Esophagus squamous epithelium (tissue), 5 donors: ENCODE data around the gene GP1BB. TPM values are rescaled to one million over a fixed set of nuclear protein-coding genes. Genes with fewer than 3 reads are reported as not detected.

Experiments
- DNase-seq: peaks from one replicate; lab custom pipeline; 2025; lab: John Stamatoyannopoulos, UW
- H3K27ac ChIP-seq, 4 donors: fragments of 200-600 bp; sonication (generic); one replicate each; pipeline ENCODE4 v1.5.1; 2016 to 2019; ENCODE audit warnings: mild to moderate bottlenecking in 1 of 4
- H3K27me3 ChIP-seq, 4 donors: fragments of 200-600 bp; sonication (generic); 1 replicate in 3 of 4; 2 replicates in 1 of 4; pipeline versions ENCODE4 v1.5.1 to v1.6.0; 2017 to 2021; ENCODE audit warnings: antibody characterized with exemption in 1 of 4
- H3K36me3 ChIP-seq, 3 donors: fragments of 200-600 bp; sonication (generic); one replicate each; pipeline ENCODE4 v1.5.1; 2016 to 2019
- H3K4me1 ChIP-seq, 3 donors: fragments of 200-600 bp; sonication (generic); one replicate each; pipeline ENCODE4 v1.5.1; 2017 to 2019
- H3K4me3 ChIP-seq, 4 donors: fragments of 200-600 bp; sonication (generic); 1 replicate in 3 of 4; 2 replicates in 1 of 4; pipeline ENCODE4 v1.5.1; 2016 to 2019; ENCODE audit warnings: mild to moderate bottlenecking in 2 of 4, moderate library complexity in 1 of 4
- H3K9me3 ChIP-seq, 3 donors: fragments of 200-600 bp; sonication (generic); one replicate each; pipeline ENCODE4 v1.5.1; 2016 to 2019
- CTCF ChIP-seq, 6 experiments: fragments of 450-650 bp in 4 of 6; fragments of 200-600 bp in 2 of 6; sonication (generic) in 2 of 6; IDR thresholded peaks; one replicate each; pipeline ENCODE4 v1.5.1; 2016 to 2019; ENCODE audit warnings: antibody characterized with exemption in 6 of 6, mild to moderate bottlenecking in 4 of 6, moderate library complexity in 4 of 6
- POLR2A ChIP-seq, 4 donors: fragments of 450-650 bp; IDR thresholded peaks; one replicate each; pipeline ENCODE4 v1.6.1; 2017; ENCODE audit warnings: antibody characterized with exemption in 4 of 4, mild to moderate bottlenecking in 4 of 4, moderate library complexity in 3 of 4
- WGBS, 2 donors: methylation state at CpG; one replicate each; pipeline ENCODE4 v1.1.5; 2018; 5-methylcytosine and 5-hydroxymethylcytosine counted together
- intact Hi-C: fragments of 100-400 bp; cut with DNase I; formaldehyde crosslinking; loops from one replicate; pipeline ENCODE4 v1.15.0; 2022
- total RNA-seq, 4 donors: library from RNA; depleted of rRNA; stranded (reverse); fragments of >200 nt; gene quantifications; one replicate each; pipeline ENCODE4 v1.1.0, GENCODE V29; 2016
- donor health status: DM: yes; HTN: yes; CAD: no.

Gene GP1BB
- total RNA-seq, 4 donors from 2014 or later: 4.8 to 40.0 (median 9.7) TPM

DNA sequence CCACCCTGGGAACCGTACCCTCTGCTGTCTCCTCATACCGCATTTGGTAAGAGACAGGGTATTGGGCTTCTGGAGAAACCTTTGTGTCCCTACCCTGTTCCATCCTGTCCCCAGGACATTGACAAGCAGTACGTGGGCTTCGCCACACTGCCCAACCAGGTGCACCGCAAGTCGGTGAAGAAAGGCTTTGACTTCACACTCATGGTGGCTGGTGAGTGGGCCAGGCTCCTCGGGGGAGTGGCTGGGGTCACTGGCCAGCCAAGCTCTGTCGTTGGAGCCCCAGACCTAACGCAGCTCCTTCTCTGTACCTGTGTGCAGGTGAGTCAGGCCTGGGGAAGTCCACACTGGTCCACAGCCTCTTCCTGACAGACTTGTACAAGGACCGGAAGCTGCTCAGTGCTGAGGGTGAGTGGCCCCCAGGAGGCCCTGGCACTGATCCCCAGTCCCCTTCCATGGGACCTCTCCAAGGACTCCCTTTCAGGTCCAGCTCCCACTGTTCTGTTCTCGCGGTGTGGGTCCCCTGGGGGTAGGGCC lies 3.8 kb upstream of the GP1BB start:
- peak overlapping the region in 1 of 4 donors; percentile 56 for H3K27ac ChIP-seq
- DNase-seq: no peak
- TF ChIP-seq POLR2A (IDR thresholded peaks at IDR 0.05) (no peak), CTCF (IDR thresholded peaks at IDR 0.05) (no peak)
- intact Hi-C loops: loop anchor here (5.0 kb wide), 1 partner anchor 42 kb away; no protein-coding TSS in a partner anchor
- no peaks in the 10 kb centered on the region for H3K9me3 ChIP-seq
- H3K27me3 ChIP-seq: peaks cover 0 to 93% (median 0%) of the 10 kb centered on the region in 4 donors
- H3K4me3 ChIP-seq: no peak overlapping the region
- WGBS, 2 donors: 84% methylated on average over 4 to 5 of the region's 12 CpGs
- H3K4me1 ChIP-seq: peaks cover 34 to 74% (median 47%) of the 10 kb centered on the region in 3 donors
- H3K36me3 ChIP-seq: peaks cover 0 to 42% (median 0%) of the 10 kb centered on the region in 3 donors

GRCh38 chr22:19720150-19720827 lies 3.0 kb upstream of the GP1BB start:
- 91 to 94% methylated on average over 13 to 15 of the region's 26 CpGs for WGBS, 2 donors
- no peak overlapping the region for H3K4me3 ChIP-seq
- H3K27me3 ChIP-seq: peaks cover 0 to 93% (median 0%) of the 10 kb centered on the region in 4 donors
- H3K4me1 ChIP-seq: peaks cover 27 to 66% (median 39%) of the 10 kb centered on the region in 3 donors
- no peaks in the 10 kb centered on the region for H3K9me3 ChIP-seq
- intact Hi-C loops: no loop called here
- TF ChIP-seq POLR2A (IDR thresholded peaks at IDR 0.05): no peak
- no peak for TF ChIP-seq CTCF (IDR thresholded peaks at IDR 0.05)
- H3K36me3 ChIP-seq: peaks cover 0 to 42% (median 0%) of the 10 kb centered on the region in 3 donors
- no peak for DNase-seq
- no peak overlapping the region for H3K27ac ChIP-seq

DNA sequence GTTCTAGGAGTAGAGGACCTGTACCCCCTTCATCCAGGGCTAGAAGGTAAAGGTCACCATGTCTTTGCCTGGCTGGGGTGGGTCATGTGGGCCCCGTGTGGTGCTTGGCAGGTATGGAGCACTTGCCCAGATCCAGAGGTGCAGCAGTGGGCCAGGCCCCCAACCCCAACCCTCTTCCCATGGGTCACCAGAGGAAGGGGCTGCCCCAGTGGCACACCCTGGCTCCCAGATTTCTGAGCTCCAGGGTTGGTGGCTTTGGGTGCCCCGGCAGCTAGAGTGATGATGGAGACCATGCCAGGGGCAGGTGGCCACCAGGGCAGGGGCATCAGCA lies 2.4 kb upstream of the GP1BB start:
- Histone ChIP-seq H3K9me3 (no peaks in the 10 kb centered on the region), H3K36me3 (peaks cover 0 to 42% (median 0%) of the 10 kb centered on the region in 3 donors), H3K4me1 (peaks cover 23 to 60% (median 36%) of the 10 kb centered on the region in 3 donors), H3K27ac (no peak overlapping the region), H3K4me3 (no peak overlapping the region), H3K27me3 (peaks cover 0 to 90% (median 0%) of the 10 kb centered on the region in 4 donors)
- intact Hi-C loops: no loop called here
- WGBS, 2 donors: no CpG with 5 or more reads among the region's 2 CpGs
- no peak for DNase-seq
- TF ChIP-seq POLR2A (IDR thresholded peaks at IDR 0.05) (no peak), CTCF (IDR thresholded peaks at IDR 0.05) (no peak)

DNA sequence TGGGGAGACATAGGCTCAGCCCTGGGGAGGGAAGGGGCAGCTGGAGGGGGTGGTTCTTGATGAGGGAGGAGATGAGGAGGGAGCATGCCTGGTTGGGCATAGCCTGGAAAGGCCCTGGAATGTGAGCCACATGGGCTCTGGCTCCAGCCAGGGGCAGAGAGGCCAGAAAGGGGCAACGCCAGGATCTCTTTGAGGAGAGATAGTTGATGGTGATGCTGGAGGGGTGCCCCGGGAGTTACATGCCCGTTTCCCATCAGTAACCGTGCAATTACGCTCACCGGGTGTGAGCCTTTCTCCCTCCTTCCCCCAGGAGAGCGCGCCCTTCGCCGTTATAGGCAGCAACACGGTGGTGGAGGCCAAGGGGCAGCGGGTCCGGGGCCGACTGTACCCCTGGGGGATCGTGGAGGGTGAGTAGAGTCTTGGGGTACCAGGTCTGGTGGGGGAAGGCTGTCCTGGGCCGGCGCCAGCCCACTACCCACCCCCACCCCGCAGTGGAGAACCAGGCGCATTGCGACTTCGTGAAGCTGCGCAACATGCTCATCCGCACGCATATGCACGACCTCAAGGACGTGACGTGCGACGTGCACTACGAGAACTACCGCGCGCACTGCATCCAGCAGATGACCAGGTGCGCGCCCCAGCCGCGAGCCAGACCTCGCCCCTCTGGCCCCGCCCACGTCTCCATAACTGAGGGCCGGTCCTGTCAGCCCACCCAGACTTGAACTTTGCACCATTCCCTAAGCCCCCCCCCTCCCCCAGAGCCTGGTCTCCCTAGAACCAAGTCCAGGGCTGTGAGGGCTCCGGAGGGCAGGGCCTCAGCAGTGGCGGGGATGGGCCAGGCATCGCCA lies 1.8 kb upstream of the GP1BB start:
- intact Hi-C loops: no loop called here
- Histone ChIP-seq H3K4me3 (no peak overlapping the region), H3K27me3 (peaks cover 0 to 90% (median 0%) of the 10 kb centered on the region in 4 donors), H3K36me3 (peaks cover 0 to 42% (median 0%) of the 10 kb centered on the region in 3 donors), H3K4me1 (peaks cover 23 to 54% (median 35%) of the 10 kb centered on the region in 3 donors), H3K27ac (no peak overlapping the region), H3K9me3 (no peaks in the 10 kb centered on the region)
- DNase-seq: no peak
- TF ChIP-seq POLR2A (IDR thresholded peaks at IDR 0.05) (no peak), CTCF (IDR thresholded peaks at IDR 0.05) (no peak)
- WGBS, 2 donors: 59 to 98% methylated on average over 4 to 8 of the region's 44 CpGs
